Measurements from ENCODE around the gene BMPER.

Gene BMPER

DNA sequence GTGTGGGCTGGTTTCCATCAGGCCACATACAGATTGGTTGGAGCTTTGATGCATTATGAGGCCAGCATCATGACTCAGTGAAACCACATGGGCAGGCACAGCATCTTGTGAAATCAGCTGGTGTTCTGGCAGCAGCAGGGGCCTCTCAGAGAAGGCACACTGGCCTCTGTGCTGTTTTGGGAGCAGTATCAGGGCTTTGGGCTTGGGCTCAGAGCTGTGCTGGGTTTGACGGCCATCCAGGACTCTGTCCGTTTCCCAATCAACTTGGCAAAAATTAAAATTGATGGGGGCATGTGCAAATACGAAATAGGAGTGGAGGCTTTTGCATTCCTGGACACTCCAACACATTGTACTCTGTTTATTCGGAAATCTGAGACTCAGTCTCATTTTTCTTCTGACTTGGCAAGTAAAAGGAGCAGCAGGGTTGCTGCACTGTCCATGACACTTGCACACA, 190.9 kb downstream of the BMPER start:
- DNase-seq (ENCODE audit: low read depth), result no peak

DNA sequence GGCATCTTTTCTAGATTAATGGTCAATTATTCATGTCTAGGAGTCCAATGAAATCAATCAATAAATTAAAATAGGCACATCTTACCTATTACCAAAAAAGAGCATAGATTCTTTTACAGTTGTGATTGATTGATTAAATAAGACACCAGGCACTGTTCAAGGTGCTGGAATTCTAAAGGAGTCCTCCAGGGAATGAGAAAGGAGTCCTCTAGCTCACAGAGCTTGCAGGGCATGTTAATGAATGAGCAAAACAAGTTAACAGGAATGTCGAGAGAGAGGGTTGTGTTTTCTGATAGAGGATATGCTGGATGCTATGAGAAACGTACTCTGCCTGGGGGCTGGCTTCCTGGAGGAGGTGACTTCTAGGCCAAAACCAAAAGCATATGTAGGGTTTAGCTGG, 191.4 kb downstream of the BMPER start:
- DNase-seq (ENCODE audit: low read depth), result no peak

DNA sequence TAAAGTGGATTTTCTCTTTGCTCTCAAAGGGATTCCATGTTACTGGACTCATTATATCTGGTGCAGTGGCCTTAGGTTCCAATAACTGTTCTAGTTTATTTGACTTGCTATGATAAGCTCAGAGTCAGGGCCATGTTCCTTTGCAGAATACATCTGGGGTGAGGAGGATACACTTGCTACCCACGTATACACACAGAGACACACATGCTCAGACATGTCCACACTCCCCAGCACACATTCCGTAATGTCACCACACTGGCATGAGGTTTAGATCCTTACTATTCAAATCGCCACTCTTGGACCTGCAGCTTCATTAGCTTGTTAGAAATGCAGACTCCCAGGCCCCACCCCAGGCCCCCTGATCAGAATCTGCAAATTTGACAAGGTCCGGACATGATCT, 195.3 kb downstream of the BMPER start:
- no peak for DNase-seq (ENCODE audit: low read depth)

DNA sequence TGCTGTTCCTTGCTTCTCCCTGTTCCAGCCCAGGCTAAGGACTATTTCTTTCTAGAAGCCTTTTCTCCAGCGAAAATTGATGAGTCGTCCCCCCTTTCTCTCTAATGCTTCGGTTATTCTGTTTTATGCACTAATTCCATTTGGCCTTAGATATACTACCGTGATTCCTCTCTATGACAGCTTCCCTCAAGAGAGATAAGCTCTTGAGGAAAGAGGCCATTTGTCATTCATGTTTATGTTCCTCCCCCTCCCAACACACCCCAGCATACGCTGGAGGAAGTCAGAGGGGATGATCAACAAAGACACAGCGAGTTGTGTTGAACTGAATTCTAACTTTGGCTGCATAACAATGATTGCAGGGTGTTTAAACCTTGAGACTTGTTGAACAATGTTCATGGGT, 198.8 kb downstream of the BMPER start:
- DNase-seq (ENCODE audit: low read depth), result no peak

DNA sequence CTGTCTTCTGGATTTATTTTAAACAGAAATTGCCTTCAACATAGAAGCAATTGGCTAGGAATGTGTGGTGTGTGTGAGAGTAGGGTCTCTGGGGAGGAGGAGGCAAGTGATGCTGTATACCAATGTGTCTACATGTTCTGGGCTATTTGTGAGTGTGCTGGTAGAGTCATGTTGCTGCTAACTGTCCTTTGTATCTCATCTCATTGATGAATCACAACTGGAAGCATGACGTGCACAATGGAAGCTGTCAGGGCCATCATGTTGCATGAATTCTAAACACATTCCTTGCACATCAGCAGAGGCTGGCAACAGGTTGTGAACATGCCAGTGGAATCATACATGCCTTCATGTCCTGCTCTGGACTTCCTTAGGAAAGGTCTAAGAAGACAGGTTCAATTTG, 199.7 kb downstream of the BMPER start:
- no peak for DNase-seq (ENCODE audit: low read depth)

DNA sequence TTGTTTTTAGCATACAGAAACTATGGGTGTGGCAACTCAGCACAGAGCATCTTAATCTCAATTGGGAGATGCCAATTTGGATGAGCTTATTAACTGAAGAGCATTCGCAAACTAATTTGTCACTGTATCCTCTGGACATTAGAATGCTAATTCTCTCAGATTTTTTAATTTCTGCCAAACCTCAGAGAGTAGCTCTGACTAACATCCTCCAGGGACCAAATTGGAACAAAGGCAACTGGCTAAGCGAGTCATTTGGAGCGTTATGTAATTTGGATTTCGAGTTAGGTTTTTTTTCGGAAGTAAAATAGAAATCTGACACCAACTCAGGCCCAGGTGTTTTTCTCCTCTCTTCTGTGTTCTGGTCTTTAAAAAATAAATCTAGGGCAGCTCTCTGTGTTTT, 201.9 kb downstream of the BMPER start:
- no peak for DNase-seq (ENCODE audit: low read depth)

DNA sequence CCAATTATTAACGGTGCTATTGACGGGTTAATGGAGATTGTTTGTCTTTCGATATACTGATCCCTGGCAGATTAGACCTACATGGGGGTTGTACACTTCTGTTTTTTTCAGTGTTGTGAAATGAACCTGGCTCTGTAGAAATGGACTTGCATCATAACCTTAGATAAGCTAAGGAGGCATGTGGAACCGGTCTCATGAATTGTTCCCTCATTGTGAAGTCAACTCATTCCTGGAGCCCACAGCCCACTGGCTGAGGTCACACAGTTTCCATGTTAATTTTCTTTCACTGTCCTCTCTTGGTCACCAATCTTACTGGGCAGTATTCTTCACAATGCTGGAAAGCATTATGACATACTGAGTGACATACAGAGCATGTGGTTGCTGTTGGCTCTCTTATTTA, 202.8 kb downstream of the BMPER start:
- no peak for DNase-seq (ENCODE audit: low read depth)

DNA sequence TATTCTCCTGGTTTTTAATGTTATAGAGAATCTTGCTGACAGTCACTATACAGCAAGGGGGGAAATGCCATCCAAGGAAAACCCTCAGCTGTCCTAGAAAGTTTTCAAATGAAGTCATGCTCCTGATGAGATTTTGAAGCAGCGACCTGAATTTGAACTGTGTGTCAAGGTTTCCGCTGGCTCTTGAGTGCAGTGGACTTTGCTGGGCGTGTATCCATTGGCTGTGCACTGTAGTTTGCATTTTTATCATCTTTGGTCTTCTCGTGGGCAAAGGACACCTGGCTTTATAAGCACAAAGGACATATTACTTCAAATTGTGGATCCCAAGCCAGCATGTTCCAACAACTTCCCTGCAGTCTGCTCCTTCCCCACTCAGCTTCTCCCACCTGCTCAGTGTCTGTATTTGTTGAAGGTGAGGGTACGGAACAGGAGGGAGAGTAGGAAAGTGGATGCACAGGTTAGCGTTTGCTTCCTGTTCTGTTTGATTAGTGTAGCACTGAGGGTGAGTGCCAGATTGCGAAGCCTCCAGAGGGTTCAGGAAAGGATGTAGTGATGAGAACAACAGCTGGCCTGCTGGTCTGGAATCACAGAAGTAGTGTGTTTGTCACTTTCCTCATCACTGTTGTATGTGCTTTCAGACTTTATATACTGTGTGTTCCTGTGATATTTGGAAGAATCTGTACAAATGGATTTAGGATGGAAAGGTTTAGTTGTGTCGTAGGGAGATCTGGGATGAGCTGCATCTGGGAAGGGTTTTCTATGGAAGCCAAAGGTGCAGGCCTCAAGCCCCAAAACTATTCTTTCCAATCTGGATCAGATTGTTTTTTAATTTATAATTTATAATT, 204.8 kb downstream of the BMPER start:
- no peak for DNase-seq (ENCODE audit: low read depth)

DNA sequence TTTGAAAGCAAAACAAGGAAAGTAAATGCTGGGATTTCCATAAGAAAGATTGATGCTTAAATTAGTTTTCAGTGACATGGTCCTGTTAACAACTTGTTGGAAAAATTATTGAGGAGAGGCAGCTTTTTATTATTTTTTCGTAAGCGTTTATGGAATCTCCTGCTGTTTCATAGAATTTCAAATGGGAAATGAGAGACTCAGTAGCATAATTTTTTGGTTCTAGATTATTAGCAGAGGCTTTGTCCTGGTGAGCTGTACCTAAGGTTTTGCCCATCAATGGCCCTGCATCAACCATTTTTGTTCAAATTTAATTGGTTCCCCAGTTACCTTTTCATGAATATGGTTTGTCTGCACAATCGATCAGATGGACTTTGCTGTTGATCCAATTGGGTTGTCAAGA, 205.7 kb downstream of the BMPER start:
- DNase-seq (ENCODE audit: low read depth), result no peak

DNA sequence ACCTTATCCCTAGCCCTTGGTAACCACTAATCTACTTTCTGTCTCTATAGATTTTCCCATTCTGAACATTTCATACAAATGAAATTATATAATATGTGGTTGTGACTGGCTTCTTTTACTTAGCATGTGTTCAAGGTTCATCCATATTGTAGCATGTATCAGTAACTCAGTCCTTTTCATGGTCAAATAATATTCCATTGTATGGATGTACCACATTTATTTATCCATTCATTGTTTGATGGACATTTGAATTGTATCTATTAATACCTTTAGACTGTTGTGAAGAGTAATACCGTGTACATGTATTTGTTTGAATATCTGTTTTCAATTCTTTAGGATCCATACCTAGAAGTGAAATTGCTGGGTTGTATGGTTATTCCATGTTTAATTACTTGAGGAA, 210.2 kb downstream of the BMPER start:
- no peak for DNase-seq (ENCODE audit: low read depth)

DNA sequence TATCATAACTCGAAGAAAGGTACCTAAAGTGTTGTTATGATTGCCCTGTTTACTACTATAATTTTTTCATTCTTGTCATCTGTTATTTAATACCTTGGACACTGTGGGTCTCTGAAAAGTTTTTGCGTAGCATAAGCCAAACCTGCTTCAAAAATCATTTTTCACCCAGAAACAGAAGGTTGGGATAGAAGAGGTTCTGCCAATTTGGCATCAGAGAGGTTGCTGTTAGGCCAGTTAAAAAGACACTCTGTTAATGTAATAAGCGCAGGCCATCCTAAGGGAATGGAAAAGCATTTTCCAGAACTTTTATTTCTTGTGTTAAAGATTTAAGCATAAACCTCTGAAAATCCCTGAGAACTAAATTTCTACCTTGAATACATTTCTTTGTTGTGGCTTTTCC, 212.2 kb downstream of the BMPER start:
- no peak for DNase-seq (ENCODE audit: low read depth)

DNA sequence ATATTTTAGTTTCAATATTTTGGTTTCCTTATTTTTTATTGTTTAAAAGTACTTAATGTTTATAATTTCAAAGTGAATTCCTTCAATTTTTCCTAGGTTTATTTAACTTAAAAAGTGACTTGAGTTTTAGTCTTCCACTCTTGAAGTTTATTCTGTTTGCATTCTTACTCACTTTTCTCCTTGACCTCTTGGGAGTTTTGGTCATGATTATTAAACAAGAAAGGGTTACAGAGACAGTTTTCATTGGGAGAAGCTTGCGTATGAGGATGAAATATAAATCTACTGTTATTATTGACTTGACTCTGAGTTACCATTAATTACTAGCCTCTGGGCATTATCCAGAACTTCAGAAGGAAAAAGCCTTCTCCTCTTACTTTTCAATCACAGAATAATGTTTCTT, 216.0 kb downstream of the BMPER start:
- no peak for DNase-seq (ENCODE audit: low read depth)

DNA sequence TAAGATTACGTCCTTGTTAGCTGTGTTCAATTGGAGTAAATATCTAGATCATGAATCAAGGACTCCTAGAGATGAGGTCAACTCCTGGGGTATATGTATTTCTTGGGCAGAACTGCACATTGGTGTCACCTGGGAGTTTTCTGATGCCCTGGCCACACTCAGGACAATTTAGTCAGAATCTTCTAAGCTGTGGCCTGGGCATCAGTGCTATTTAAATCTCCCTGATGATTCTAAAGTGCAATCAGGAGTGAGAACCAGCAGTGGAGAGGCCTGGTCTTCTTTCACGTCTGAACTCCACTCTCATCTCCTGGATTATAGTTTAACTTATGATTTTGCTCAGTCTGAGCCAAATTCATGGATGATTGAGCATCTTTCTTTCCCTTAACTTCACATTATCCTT, 218.0 kb downstream of the BMPER start:
- no peak for DNase-seq (ENCODE audit: low read depth)

DNA sequence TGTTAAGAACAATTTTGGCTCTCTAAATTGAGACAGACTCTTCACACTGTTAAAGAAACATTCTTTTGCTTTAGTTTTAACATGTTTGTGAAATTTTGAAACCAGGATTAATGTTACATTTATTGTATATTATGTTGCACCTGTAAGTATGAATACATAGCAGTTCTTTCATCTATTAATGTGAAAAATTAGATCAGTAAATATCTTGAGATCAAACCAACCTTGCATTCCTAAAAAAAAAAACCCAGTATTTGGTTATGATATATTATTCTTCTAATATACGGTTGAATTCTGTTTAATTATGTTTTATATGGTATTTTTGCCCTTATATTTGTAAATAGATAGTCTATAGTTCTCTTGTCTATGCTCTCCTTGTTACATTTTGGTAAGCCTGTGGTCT, 219.4 kb downstream of the BMPER start:
- no peak for DNase-seq (ENCODE audit: low read depth)

DNA sequence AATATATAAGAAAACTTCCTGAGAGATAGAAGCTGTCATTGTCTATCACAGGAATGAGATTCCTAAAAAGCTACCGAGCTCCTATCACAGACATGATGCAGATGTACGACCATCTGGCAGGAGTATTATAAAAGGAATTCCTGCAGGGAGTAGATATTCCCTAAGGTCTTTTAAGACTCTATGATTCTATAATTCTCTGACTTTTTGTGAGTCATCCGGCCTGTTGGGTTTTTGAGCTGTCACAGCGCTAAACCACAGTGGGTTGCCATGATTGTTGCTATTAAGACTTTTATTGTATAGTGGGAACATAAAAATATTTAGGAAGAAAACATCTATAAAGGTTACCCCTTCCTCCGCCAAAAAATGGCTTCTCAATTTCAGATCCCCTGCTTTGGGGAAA, 223.4 kb downstream of the BMPER start:
- no peak for DNase-seq (ENCODE audit: low read depth)

DNA sequence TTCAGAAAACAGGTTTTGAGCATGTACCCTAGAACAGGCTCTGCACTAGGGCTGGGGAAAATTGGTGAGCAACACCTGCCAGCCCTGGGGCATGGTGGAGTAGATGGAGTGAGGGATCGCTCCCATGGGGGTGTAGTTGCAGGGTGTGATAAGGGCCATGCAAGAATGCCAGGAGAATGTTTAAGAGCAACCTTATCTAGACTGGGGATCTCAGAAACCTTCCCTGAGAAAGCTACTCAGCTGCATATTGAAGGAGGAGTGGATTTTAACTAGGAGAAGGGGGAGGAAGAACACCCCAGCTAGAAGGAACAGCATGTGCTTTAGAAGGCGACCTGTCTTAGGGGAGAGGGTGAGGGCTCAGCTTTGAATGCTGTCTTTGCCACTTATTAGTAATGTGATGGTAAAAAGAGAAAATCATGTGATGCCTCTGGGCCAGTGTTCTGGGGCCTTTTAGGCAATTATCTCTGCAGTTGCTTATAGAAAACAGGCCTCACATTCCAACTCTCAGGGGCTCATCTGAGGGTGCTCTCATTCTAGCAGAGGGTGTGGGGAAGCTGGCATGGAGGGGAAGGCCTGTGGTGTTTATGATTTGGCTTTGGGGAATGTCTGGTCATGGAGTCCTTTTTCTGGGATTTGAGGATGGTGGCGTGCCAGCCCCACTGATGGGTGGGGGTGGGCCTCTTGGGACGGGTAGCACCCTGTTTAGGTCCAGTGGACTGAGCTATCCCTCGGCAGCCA, 225.4 kb downstream of the BMPER start:
- no peak for DNase-seq (ENCODE audit: low read depth)

DNA sequence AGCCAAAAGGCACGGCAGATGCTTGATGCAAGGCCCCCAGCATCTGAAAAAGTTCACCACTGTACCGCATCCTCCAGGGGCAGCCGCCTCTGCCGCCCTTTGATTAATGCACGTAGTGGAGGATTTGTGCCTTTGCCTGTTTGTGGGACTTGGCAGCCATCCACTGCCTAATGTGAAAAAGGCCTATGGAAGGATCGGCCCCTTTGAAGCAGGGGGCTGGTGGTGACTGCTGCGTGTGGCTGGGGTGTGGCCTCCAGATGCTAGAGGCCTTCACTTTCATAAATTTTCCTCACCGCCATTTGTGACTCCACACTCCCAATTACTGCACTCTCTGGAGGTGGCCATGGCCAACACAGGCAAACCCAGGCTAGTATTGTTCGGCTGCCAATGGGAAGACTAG, 226.0 kb downstream of the BMPER start:
- no peak for DNase-seq (ENCODE audit: low read depth)

DNA sequence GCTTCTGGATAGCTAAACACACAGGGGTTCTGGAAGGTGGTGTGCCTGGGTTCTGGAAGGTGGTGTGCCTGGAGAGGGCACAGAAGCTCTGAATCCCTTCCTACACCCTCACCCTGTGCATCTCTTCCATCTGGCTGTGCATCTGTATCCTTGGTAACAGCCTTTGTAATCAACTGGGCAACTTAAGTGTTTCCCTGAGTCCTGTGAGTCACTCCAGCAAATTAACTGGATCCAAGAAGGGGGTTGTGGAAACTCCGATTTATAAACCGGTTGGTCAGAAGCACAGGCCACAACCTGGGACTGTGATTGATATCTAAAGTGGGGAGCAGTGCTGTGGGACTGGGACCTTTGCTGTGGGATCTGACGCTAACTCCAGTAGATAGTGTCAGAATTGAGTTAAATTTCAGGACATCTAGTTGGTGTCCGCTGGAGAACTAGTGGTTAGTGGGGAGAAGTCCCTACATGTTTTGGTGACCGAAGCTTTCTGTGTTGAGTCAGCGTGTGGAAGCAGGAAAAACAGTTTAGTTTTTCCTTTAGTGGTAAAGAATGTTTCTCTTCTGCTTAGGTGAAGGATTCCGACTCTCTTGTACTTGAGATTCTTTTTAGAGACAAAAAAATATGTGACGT, 228.1 kb downstream of the BMPER start:
- no peak for DNase-seq (ENCODE audit: low read depth)

DNA sequence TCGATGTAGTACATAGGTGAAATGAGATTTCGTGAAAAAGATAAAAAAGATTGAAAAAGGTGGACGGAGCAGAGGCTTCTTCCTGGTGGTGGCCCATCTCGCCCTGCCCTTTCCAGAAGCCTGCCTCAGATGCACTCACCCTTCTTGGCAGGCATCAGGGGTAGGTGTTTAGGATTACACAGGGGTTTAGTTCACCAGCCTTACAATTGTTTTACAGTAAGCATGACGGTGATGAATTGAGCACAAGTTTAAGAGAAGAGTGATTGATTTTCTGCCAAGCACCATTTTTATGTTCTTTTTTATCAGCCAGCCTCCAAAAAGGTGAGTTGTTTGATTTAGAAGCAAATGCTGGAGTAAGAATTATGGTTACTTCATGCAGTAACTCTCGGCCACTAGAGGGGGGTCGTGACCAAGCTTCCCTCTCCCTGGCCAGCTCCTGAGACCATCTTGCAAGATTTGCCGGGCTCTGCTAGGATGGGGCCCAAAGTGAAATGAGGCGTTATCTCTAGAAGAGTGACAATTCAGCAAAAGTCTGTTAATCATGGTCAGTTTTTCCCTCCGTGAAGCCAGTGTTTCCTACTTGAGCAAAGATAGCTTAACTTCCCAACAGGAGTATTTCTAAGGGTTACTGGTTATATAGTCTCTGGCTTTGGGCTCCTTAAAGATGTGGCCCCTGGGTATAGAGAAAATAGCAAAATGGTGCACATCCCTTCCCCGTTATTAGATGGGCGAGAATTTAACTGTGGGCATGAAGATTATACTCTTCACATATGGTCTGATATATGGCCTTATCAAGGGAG, 228.8 kb downstream of the BMPER start:
- no peak for DNase-seq (ENCODE audit: low read depth)

DNA sequence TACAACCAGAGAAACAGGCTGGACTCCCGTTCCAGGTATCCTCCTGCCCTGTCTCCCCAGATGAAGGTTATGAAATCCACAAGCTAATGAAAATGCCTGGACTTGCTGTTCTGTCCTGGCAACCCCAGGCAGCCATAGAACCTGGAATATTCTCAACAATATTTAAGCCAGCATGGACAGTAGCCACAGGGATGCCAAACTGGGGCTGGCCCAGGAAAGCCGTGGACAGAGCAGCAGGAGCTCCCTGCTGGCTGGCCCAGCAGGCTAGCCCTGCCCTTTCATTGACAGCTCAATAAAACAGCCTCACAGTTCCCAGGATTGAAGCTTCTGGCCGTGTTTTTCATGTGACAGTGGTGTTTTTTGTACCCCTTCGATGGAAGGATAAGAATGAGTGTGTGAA, 230.6 kb downstream of the BMPER start:
- DNase-seq (ENCODE audit: low read depth), result no peak

DNA sequence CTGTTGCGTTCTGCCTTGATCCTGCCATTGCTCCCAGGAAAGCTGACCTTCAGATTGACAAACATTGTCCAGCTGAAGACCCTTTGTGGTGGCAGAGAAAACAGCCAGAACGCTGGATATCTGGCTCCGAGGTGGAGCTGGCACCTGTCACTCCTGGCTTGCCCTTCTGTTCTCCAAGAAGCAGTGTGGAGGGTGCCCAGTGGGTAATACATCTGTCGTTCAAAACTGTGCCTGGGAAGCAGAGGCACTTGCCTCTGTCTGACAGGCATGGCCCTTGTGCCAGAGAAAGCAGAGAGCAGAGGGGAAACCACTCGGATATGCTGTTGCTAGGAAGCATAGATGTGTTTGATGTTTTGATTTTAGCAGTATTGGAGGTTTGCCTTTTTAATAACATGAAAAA, 231.4 kb downstream of the BMPER start:
- DNase-seq (ENCODE audit: low read depth), result no peak

DNA sequence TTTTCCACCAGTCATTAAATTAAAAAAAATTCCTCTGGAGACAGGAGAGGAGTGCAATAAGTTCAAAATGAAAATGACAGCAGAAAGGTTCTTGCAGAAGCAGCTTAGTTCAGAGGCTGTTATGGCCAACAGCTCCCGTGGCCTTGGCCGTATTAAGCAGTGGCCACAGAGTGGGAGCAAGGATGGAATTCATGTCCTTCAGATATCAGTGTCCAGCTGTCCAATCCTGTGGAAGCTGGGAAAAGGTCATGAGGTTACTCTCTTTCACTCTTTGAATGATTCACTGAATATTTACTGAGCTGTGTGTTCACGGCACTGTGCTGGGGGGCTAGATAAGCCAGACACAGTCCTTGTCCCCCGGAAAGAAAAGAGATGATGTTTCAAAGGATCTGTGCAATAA, 231.8 kb downstream of the BMPER start:
- no peak for DNase-seq (ENCODE audit: low read depth)

Data from activated gamma-delta T cell treated with anti-CD3 and anti-CD28 coated beads, Interleukin-2, amount 50 U/mL, for 16 hours (primary cell).